Heart left ventricle (tissue), 16 donors: ENCODE measurements around the gene MSN. TPM values are rescaled to one million over a fixed set of nuclear protein-coding genes. Genes with fewer than 3 reads are reported as not detected.
"Not testable (repeated sequence)": the region's sequence is repeated elsewhere in the genome, so short reads cannot be mapped to it uniquely, and the experiment has no call there.

Source experiments
- ATAC-seq, 4 donors: fragments of 200-7000 bp; cut with Tn5 transposase; one replicate each; pipeline ENCODE4 v1.9.1; 2020 to 2022; ENCODE audit warnings: moderate library complexity in 4 of 4, mild to moderate bottlenecking in 3 of 4, moderate number of reproducible peaks in 1 of 4
- DNase-seq, 5 donors: peaks; one replicate each; pipeline ENCODE4 v3.0.0-alpha.2; 2020
- H3K27ac ChIP-seq, 12 donors: fragments of 200-600 bp; sonication (generic) in 4 of 12; one replicate each; pipeline versions ENCODE4 v1.5.0 to v1.8.0; 2016 to 2022; ENCODE audit warnings: mild to moderate bottlenecking in 2 of 12
- H3K27me3 ChIP-seq, 9 donors: fragments of 200-600 bp; sonication (generic) in 2 of 9; one replicate each; pipeline versions ENCODE4 v1.5.1 to v1.8.0; 2016 to 2022; ENCODE audit warnings: mild to moderate bottlenecking in 3 of 9
- H3K36me3 ChIP-seq, 9 donors: fragments of 200-600 bp; sonication (generic) in 2 of 9; one replicate each; pipeline versions ENCODE4 v1.5.0 to v1.8.0; 2018 to 2022; ENCODE audit warnings: mild to moderate bottlenecking in 2 of 9
- H3K4me1 ChIP-seq, 12 donors: fragments of 200-600 bp; sonication (generic) in 4 of 12; one replicate each; pipeline versions ENCODE4 v1.5.0 to v1.8.0; 2016 to 2022; ENCODE audit warnings: mild to moderate bottlenecking in 3 of 12
- H3K4me3 ChIP-seq, 12 donors: fragments of 200-600 bp; sonication (generic) in 4 of 12; one replicate each; pipeline versions ENCODE4 v1.5.0 to v1.8.0; 2017 to 2022; ENCODE audit warnings: mild to moderate bottlenecking in 9 of 12, moderate library complexity in 4 of 12
- H3K9me3 ChIP-seq, 12 donors: fragments of 200-600 bp; sonication (generic) in 4 of 12; one replicate each; pipeline versions ENCODE4 v1.5.0 to v1.8.0; 2016 to 2022; ENCODE audit warnings: mild to moderate bottlenecking in 1 of 12
- CTCF ChIP-seq, 12 donors: fragments of 200-600 bp; sonication (generic) in 4 of 12; IDR thresholded peaks; one replicate each; pipeline versions ENCODE4 v1.5.0 to v1.8.0; 2018 to 2022; ENCODE audit warnings: antibody characterized with exemption in 12 of 12, mild to moderate bottlenecking in 5 of 12
- POLR2A ChIP-seq, 2 donors: fragments of 450-650 bp; IDR thresholded peaks; one replicate each; pipeline ENCODE4 v1.6.1; 2017; ENCODE audit warnings: antibody characterized with exemption in 2 of 2, mild to moderate bottlenecking in 2 of 2, moderate library complexity in 2 of 2
- WGBS, 4 donors: extraction: QIAGEN DNeasy Blood & Tissue Kit in 2 of 4; methylation state at CpG; one replicate each; pipeline versions ENCODE4 v1.1.5 to v1.1.7; 2013 to 2018; 5-methylcytosine and 5-hydroxymethylcytosine counted together
- intact Hi-C, 10 donors: fragments of 100-400 bp; cut with DNase I; formaldehyde crosslinking; loops; one replicate each; pipeline versions ENCODE4 v1.11.1 to v1.14.2; 2022
- polyA plus RNA-seq, 2 donors: library from polyadenylated mRNA; stranded (reverse); fragments of 200-250 nt; gene quantifications; one replicate each; pipeline ENCODE4 v1.2.3, GENCODE V29; 2013
- total RNA-seq, 9 donors: library from RNA; depleted of rRNA in 2 of 9; stranded (reverse); fragments of >200 nt in 2 of 9; fragmentation: NEBNext Ultra II Directional in 3 of 9; extraction: Animal tissue kit (Norgen Biotek cat#: 25700) in 3 of 9; gene quantifications; one replicate each; pipeline versions ENCODE4 v1.1.0 to v1.2.4, GENCODE V29; 2016 to 2023
- donor health status: ischemic (EF 13 %, LVEDD 7.1; RV severe dilation, severe dysfunction).
- donor health status: healthy with polysubstance abuse.
- donor health status: DM: no; HTN: yes; CAD: no.
- donor health status: DM: no; HTN: no; CAD: no.
- donor health status: ischemic (EF 25% LVEDD 6.9; RV normal size, moderate dysfunction).
- donor health status: ischemic (EF 25% LVEDD 5.7; RV mildly dilated, moderate dysfunction).
- donor health status: healthy.
- donor health status: DM: yes; HTN: yes; CAD: no.
- donor health status: ischemic (EF 35%, LVEDD 5.7; RV mildly dilated, moderate dysfunction).
- donor health status: nonischemic (EF 11% LVEDD 7.7; RV severe dilation, severe dysfunction).
- donor health status: DM: yes; HTN: yes; CAD: no.
- donor health status: PGD.
- donor health status: ischemic (EF 29% LVEDD 5.4; RV normal size, mild dysfunction).
- donor health status: nonischemic (EF 23%, LVEDD 6.1; RV moderate dilation, normal function).

Gene MSN
- total and polyA plus RNA-seq, 11 donors, result 48.9 to 298 (median 153) TPM

- TF ChIP-seq POLR2A (IDR thresholded peaks at IDR 0.05) (no peak), CTCF (IDR thresholded peaks at IDR 0.05) (no peak)
- no peaks in the 10 kb centered on the region for H3K27me3 ChIP-seq
- no peak overlapping the region for H3K4me3 ChIP-seq
- peaks cover 0 to 30% (median 19%) of the 10 kb centered on the region in 12 donors for H3K4me1 ChIP-seq
- no peak overlapping the region for H3K27ac ChIP-seq
- intact Hi-C loops, result no loop called here
- ATAC-seq (no peak), DNase-seq (no peak)
- H3K9me3 ChIP-seq, result peaks cover 0 to 7% (median 0%) of the 10 kb centered on the region in 12 donors
- 53 to 75% (median 66%) methylated on average over 3 of the region's 3 CpGs for WGBS, 4 donors
- H3K36me3 ChIP-seq, result no peaks in the 10 kb centered on the region
These were observed 19.7 kb upstream of the MSN start for GRCh38 chrX:65647801-65648200.

- no peak overlapping the region for H3K4me3 ChIP-seq
- TF ChIP-seq POLR2A (IDR thresholded peaks at IDR 0.05), result no peak
- TF ChIP-seq CTCF (IDR thresholded peaks at IDR 0.05), result no peak
- H3K9me3 ChIP-seq, result peaks cover 0 to 7% (median 0%) of the 10 kb centered on the region in 12 donors
- H3K36me3 ChIP-seq, result no peaks in the 10 kb centered on the region
- peaks cover 0 to 8% (median 2%) of the 10 kb centered on the region in 12 donors for H3K4me1 ChIP-seq
- DNase-seq, result no peak
- intact Hi-C loops, result no loop called here
- no peak for ATAC-seq
- H3K27ac ChIP-seq, result no peak overlapping the region
- no peaks in the 10 kb centered on the region for H3K27me3 ChIP-seq
- WGBS, 4 donors, result 92 to 100% (median 100%) methylated on average over 1 of the region's 1 CpG
These were observed 15.4 kb upstream of the MSN start for GRCh38 chrX:65652098-65652497.

- peak in 3 of 4 donors; percentile 7 to 47 (median 39) for ATAC-seq
These were observed 10.4 kb upstream of the MSN start for GRCh38 chrX:65657009-65657441.

GRCh38 chrX:65657659-65658058 lies 9.8 kb upstream of the MSN start:
- Histone ChIP-seq H3K27me3 (peaks cover 0 to 10% (median 0%) of the 10 kb centered on the region in 9 donors), H3K9me3 (peaks cover 0 to 8% (median 0%) of the 10 kb centered on the region in 12 donors), H3K36me3 (no peaks in the 10 kb centered on the region), H3K4me1 (peaks cover 0 to 8% (median 2%) of the 10 kb centered on the region in 12 donors), H3K27ac (no peak overlapping the region), H3K4me3 (no peak overlapping the region)
- WGBS, 4 donors, result 81 to 95% (median 88%) methylated on average over 5 of the region's 5 CpGs
- intact Hi-C loops, result no loop called here
- no peak for DNase-seq
- TF ChIP-seq POLR2A (IDR thresholded peaks at IDR 0.05) (no peak), CTCF (IDR thresholded peaks at IDR 0.05) (no peak)
- no peak for ATAC-seq

More at GRCh38 chrX:65657009-65657441, 10.4 kb upstream of the MSN start:
- H3K4me3 ChIP-seq, intact Hi-C loops, H3K27me3 ChIP-seq, H3K36me3 ChIP-seq, H3K9me3 ChIP-seq, DNase-seq, H3K4me1 ChIP-seq: not testable (repeated sequence)
- peak overlapping the region in 4 of 12 donors; percentile 17 to 56 (median 48) for H3K27ac ChIP-seq
- 65 to 73% (median 68%) methylated on average over 4 to 6 of the region's 7 CpGs for WGBS, 4 donors

- Histone ChIP-seq H3K9me3 (peaks cover 0 to 11% (median 0%) of the 10 kb centered on the region in 12 donors), H3K4me1 (peaks cover 0 to 8% (median 2%) of the 10 kb centered on the region in 12 donors), H3K36me3 (no peaks in the 10 kb centered on the region), H3K27ac (no peak overlapping the region), H3K27me3 (peaks cover 0 to 10% (median 0%) of the 10 kb centered on the region in 9 donors), H3K4me3 (no peak overlapping the region)
- no peak for ATAC-seq
- TF ChIP-seq CTCF (IDR thresholded peaks at IDR 0.05), result no peak
- no peak for TF ChIP-seq POLR2A (IDR thresholded peaks at IDR 0.05)
- no peak for DNase-seq
- intact Hi-C loops, result no loop called here
These were observed 9.2 kb upstream of the MSN start for GRCh38 chrX:65658229-65658628.
